ENCODE data around the gene ZNF467.

ZNF467 gene

GRCh38 chr7:149733131-149733923 lies 40.1 kb downstream of the ZNF467 start:
- Mint-ChIP-seq H3K4me3 (no peak overlapping the region), H3K27ac (no peak overlapping the region), H3K36me3 (ENCODE audit: insufficient read depth) (peaks cover 3% of the 10 kb centered on the region), H3K4me1 (ENCODE audit: low read depth in 2 of 2) (peaks cover 0 to 4% of the 10 kb centered on the region in 2 donors), H3K9me3 (no peaks in the 10 kb centered on the region), H3K27me3 (peaks cover 10 to 28% of the 10 kb centered on the region in 2 donors)
- ATAC-seq (replicated peaks), result no peak
- no peak for DNase-seq

GRCh38 chr7:149732611-149733010 lies 40.8 kb downstream of the ZNF467 start:
- Mint-ChIP-seq H3K4me3 (no peak overlapping the region), H3K27ac (no peak overlapping the region), H3K27me3 (peaks cover 6 to 23% of the 10 kb centered on the region in 2 donors), H3K4me1 (ENCODE audit: low read depth in 2 of 2) (peaks cover 0 to 4% of the 10 kb centered on the region in 2 donors), H3K9me3 (no peaks in the 10 kb centered on the region), H3K36me3 (ENCODE audit: insufficient read depth) (peaks cover 3% of the 10 kb centered on the region)
- ATAC-seq (replicated peaks) (no peak), DNase-seq (no peak)

GRCh38 chr7:149732111-149732561 lies 41.3 kb downstream of the ZNF467 start:
- Mint-ChIP-seq H3K36me3 (ENCODE audit: insufficient read depth) (peaks cover 3% of the 10 kb centered on the region), H3K27me3 (peaks cover 2 to 19% of the 10 kb centered on the region in 2 donors), H3K4me3 (no peak overlapping the region), H3K27ac (no peak overlapping the region), H3K4me1 (ENCODE audit: low read depth in 2 of 2) (peaks cover 0 to 4% of the 10 kb centered on the region in 2 donors), H3K9me3 (no peaks in the 10 kb centered on the region)
- DNase-seq (no peak), ATAC-seq (replicated peaks) (no peak)

DNA sequence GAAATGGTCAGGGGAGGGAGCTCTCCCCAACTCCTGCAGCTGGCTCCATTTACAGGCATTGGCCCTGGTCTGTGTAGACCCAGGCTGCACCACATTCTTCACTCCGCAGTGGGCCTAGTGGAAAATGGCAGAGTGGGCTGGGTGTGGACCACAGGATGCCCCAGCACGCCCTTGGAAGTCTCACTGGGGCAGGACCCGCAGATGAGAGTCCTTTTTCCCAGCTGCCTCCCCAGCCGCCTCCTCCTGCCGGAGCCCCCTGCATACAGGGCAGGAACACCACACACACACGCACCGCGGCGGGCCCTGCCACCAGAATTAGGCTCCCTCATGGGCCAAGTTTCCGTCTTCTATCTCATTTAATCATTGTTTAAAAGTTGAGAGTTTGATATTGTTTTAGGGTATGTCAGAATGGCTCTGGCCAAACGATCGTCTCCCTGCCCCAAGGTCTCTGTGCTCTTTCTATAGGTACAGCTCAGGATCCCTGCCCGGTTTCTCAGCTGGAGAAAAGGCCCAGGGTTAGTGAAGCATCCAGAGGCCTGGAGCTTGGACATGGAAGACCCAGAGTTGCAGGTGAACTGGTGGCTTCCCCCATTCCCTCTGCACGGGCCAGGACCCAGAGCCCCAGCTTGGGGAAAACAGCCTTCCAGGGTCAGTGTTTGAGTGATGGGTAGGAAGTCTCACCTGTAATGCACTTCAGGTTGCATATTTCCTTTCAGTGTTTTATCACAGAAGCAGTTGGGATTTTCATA lies 42.0 kb downstream of the ZNF467 start:
- no peaks in the 10 kb centered on the region for H3K9me3 Mint-ChIP-seq
- H3K36me3 Mint-ChIP-seq (ENCODE audit: insufficient read depth), result peaks cover 3% of the 10 kb centered on the region
- no peak overlapping the region for H3K27ac Mint-ChIP-seq
- ATAC-seq (replicated peaks), result no peak
- peaks cover 0 to 13% of the 10 kb centered on the region in 2 donors for H3K27me3 Mint-ChIP-seq
- no peak for DNase-seq
- H3K4me1 Mint-ChIP-seq (ENCODE audit: low read depth in 2 of 2), result peaks cover 0 to 4% of the 10 kb centered on the region in 2 donors
- H3K4me3 Mint-ChIP-seq, result no peak overlapping the region

DNA sequence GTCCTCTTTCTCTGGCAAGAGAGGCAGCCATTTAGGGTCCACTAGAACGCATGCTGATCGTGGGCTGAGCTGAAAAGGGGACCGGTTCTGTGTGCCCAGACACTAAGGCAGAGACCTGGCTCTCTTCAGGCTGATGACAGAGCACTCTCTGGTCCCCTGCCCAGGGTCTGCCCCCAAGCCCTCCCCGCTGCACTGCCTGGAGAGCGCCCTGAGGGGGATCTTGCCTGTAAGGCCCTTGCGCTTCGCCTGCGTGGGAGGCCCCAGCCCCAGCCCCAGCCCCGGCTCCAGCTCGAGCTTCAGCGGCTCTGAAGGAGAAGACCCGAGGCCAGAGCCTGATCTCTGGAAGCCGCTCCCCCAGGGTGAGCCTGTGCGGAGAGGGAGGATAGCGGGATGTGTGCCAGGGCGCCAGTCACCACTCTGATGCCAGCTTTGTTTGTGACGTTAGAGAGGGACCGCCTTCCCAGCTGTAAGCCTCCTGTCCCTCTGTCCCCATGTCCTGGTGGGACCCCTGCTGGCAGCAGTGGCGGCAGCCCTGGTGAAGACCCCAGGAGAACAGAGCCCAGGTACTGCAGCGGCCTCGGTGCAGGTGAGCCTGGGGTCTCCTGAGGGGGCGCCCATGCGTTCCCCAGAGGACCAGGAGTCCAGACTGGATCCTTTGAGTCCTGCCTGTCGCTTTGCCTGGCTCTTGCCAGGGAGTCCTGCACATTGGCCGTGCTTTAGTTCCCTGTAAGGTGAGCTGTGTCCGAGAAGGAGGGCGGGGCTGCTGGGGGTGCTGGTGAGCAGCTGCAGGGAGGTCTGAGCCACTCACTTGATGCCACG lies 43.2 kb downstream of the ZNF467 start:
- ATAC-seq (replicated peaks) (no peak), DNase-seq (no peak)
- no peaks in the 10 kb centered on the region for H3K9me3 Mint-ChIP-seq
- no peak overlapping the region for H3K27ac Mint-ChIP-seq
- no peak overlapping the region for H3K4me3 Mint-ChIP-seq
- H3K4me1 Mint-ChIP-seq (ENCODE audit: low read depth in 2 of 2), result no peaks in the 10 kb centered on the region
- peaks cover 0 to 1% of the 10 kb centered on the region in 2 donors for H3K27me3 Mint-ChIP-seq
- H3K36me3 Mint-ChIP-seq (ENCODE audit: insufficient read depth), result peaks cover 7% of the 10 kb centered on the region

DNA sequence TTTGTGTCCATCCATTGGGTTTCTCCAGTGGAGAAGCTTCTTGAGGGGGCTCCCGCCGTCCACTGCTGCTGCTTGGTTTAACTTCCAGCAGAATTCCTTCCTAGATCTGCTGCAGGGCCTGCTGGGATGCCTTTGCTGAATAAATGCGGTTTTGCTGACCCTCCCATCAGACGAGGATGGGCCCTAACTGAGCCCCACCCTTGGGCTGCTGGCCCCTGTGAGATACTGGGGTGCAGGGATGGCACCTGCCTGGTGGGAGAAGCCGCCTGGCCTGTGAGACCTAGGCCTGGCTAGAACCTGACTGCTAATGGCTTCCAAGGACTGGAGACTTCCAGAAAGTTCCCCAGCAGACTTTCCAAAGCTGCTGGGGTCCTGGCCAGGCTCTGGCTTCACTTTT lies 43.8 kb downstream of the ZNF467 start:
- Mint-ChIP-seq H3K36me3 (ENCODE audit: insufficient read depth) (peaks cover 7% of the 10 kb centered on the region), H3K4me1 (ENCODE audit: low read depth in 2 of 2) (no peaks in the 10 kb centered on the region), H3K27me3 (no peaks in the 10 kb centered on the region), H3K9me3 (no peaks in the 10 kb centered on the region), H3K27ac (no peak overlapping the region), H3K4me3 (no peak overlapping the region)
- DNase-seq (no peak), ATAC-seq (replicated peaks) (no peak)

DNA sequence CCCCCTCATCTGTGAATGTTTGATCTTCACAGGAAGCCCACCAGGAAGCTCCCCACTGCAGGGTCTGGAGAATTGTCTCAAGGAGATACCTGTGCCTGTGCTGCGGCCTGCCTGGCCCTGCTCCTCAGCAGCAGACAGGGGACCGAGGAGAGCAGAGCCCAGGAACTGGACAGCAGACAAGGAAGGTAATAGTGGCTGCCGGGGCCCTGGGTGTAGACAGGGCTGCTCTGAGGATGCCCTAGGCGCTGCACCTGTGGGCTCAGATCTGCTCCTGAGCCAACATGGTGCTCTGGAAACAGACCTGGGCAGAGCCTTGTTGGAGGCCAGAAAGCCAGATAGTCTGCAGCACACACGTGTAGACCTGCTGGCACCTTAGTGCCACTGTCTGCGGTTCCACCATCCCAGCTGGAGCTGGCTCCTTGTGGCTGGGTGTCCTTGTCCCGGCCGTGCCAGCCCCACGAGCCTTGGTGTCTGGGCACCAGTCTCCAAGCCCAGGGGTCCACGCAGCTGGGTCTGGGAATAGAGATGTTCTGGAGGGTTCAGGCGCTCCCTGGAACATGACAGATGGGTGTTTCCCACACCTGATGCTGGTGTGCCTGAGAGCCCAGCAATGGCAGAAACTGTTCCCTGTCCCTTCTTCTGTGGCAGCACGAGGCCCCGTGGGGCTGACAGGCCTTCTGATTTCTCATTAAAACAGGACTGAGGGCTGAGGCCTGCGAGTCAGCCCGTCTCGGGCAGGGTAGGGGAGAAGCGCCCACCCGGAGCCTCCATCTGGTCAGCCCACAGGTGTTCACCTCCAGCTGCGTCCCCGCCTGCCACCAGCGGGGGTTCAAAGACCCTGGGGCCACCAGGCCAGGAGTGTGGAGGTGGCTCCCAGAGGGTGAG lies 44.7 kb downstream of the ZNF467 start:
- Mint-ChIP-seq H3K9me3 (no peaks in the 10 kb centered on the region), H3K4me3 (no peak overlapping the region), H3K27me3 (no peaks in the 10 kb centered on the region), H3K4me1 (ENCODE audit: low read depth in 2 of 2) (no peaks in the 10 kb centered on the region), H3K27ac (no peak overlapping the region), H3K36me3 (ENCODE audit: insufficient read depth) (peaks cover 6% of the 10 kb centered on the region)
- ATAC-seq (replicated peaks) (no peak), DNase-seq (no peak)

GRCh38 chr7:149727899-149728476 lies 45.4 kb downstream of the ZNF467 start:
- H3K27me3 Mint-ChIP-seq, result no peaks in the 10 kb centered on the region
- no peaks in the 10 kb centered on the region for H3K9me3 Mint-ChIP-seq
- H3K27ac Mint-ChIP-seq, result peak overlapping the region in 1 of 2 donors; percentile 12
- H3K36me3 Mint-ChIP-seq (ENCODE audit: insufficient read depth), result peaks cover 7% of the 10 kb centered on the region
- H3K4me1 Mint-ChIP-seq (ENCODE audit: low read depth in 2 of 2), result no peaks in the 10 kb centered on the region
- DNase-seq (no peak), ATAC-seq (replicated peaks) (no peak)
- H3K4me3 Mint-ChIP-seq, result no peak overlapping the region

DNA sequence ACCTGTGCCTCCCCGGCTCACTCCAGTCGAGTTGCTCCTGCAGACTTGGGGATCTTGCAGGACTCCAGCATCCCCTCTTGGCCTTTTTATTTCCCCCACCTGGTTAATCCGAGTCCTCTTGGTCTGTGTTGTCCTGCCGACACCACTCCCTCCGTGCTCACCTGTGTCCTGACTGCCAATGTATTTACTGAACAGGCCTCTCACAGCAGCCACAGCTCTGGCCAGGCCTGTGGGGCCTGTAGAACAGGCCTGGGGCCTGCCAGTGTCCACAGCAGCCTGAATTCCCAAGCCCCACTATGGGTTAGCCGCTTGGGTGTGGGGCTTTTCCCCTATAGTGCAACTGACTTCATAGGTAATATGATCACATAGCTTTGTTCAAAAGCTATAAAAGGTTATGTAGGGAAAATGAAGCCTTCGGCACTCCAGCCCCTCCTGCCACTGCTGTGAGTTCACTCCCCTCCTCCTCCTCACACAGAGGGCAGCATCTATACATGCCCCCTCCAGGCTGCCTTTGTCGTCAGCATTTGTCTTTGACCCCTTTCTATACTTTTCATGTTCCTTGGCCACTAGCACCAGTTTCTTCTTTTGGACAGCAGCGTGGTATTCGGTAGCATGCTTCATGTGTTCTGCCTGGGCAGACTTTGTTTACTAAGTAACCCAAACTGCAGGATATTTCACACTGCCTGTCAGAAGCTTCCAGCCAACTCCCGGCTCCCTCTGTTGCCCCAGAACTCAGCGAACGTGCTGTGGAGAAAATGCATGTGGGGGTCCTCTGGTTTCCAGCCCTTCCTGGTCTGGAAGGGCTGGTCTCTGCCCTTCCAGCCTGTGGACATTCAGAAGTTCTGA lies 46.1 kb downstream of the ZNF467 start:
- no peaks in the 10 kb centered on the region for H3K4me1 Mint-ChIP-seq (ENCODE audit: low read depth in 2 of 2)
- H3K4me3 Mint-ChIP-seq, result no peak overlapping the region
- H3K27ac Mint-ChIP-seq, result peak overlapping the region in 1 of 2 donors; percentile 12
- no peaks in the 10 kb centered on the region for H3K27me3 Mint-ChIP-seq
- ATAC-seq (replicated peaks) (no peak), DNase-seq (no peak)
- no peaks in the 10 kb centered on the region for H3K9me3 Mint-ChIP-seq
- peaks cover 9% of the 10 kb centered on the region for H3K36me3 Mint-ChIP-seq (ENCODE audit: insufficient read depth)

DNA sequence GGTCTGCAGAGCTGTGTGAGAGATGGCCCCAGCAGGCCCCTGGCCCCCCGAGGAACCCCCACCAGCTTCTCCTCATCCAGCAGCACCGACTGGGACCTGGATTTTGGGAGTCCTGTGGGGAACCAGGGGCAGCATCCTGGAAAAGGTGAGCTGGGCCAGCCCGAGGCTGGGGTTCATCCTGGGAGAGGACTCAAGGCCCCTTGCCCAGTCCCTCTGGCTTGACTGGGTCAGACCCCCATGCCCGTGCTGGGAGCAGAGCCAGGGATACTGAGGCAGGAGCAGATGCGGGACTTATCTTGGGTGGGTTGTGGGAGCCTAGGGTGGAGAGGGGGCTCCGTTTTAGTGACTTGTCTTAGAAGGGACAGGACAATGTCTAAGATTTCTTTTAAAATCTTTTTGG lies 47.5 kb downstream of the ZNF467 start:
- H3K36me3 Mint-ChIP-seq (ENCODE audit: insufficient read depth), result peaks cover 16% of the 10 kb centered on the region
- H3K27ac Mint-ChIP-seq, result no peak overlapping the region
- ATAC-seq (replicated peaks) (no peak), DNase-seq (no peak)
- no peak overlapping the region for H3K4me3 Mint-ChIP-seq
- no peaks in the 10 kb centered on the region for H3K4me1 Mint-ChIP-seq (ENCODE audit: low read depth in 2 of 2)
- H3K9me3 Mint-ChIP-seq, result no peaks in the 10 kb centered on the region
- no peaks in the 10 kb centered on the region for H3K27me3 Mint-ChIP-seq

GRCh38 chr7:149725426-149725821 lies 48.0 kb downstream of the ZNF467 start:
- Mint-ChIP-seq H3K27ac (no peak overlapping the region), H3K36me3 (ENCODE audit: insufficient read depth) (peaks cover 16% of the 10 kb centered on the region), H3K9me3 (no peaks in the 10 kb centered on the region), H3K4me3 (no peak overlapping the region), H3K4me1 (ENCODE audit: low read depth in 2 of 2) (peaks cover 3 to 4% of the 10 kb centered on the region in 2 donors), H3K27me3 (no peaks in the 10 kb centered on the region)
- DNase-seq (no peak), ATAC-seq (replicated peaks) (no peak)

All from effector memory CD8-positive, alpha-beta T cell (primary cell).